Liver (tissue), 9 donors: ENCODE measurements around the gene HIPK3. TPM values are rescaled to one million over a fixed set of nuclear protein-coding genes. Genes with fewer than 3 reads are reported as not detected.

Source experiments
- DNase-seq: peaks from one replicate; pipeline ENCODE4 v3.0.0-alpha.2; 2017; ENCODE audit warnings: low spot score
- H3K27ac ChIP-seq, 2 donors: one replicate each; pipeline ENCODE4 v1.7.0; 2013; ENCODE audit warnings: inconsistent platforms in 2 of 2, low read length in 2 of 2, control low read depth in 1 of 2, low read depth in 1 of 2, mild to moderate bottlenecking in 1 of 2
- H3K27me3 ChIP-seq, 4 donors: one replicate each; pipeline versions ENCODE4 v1.6.1 to v1.7.0; 2013; ENCODE audit warnings: low read length in 3 of 4, inconsistent platforms in 1 of 4, mild to moderate bottlenecking in 1 of 4, moderate library complexity in 1 of 4; ENCODE audit not compliant: control insufficient read depth in 4 of 4, insufficient read depth in 4 of 4
- H3K36me3 ChIP-seq, 4 donors: one replicate each; pipeline versions ENCODE4 v1.6.1 to v1.7.0; 2013; ENCODE audit warnings: low read length in 3 of 4, mild to moderate bottlenecking in 3 of 4, low read depth in 1 of 4, moderate library complexity in 1 of 4; ENCODE audit not compliant: control insufficient read depth in 4 of 4, insufficient read depth in 3 of 4
- H3K4me1 ChIP-seq, 4 donors: one replicate each; pipeline versions ENCODE4 v1.6.1 to v1.7.0; 2013; ENCODE audit warnings: low read length in 3 of 4, mild to moderate bottlenecking in 3 of 4, moderate library complexity in 1 of 4; ENCODE audit not compliant: control insufficient read depth in 4 of 4, insufficient read depth in 4 of 4
- H3K4me3 ChIP-seq, 3 donors: one replicate each; pipeline versions ENCODE4 v1.6.1 to v1.7.0; 2013; ENCODE audit warnings: low read length in 3 of 3, control low read depth in 1 of 3, low read depth in 1 of 3, mild to moderate bottlenecking in 1 of 3
- H3K9ac ChIP-seq, 2 donors: one replicate each; pipeline ENCODE4 v1.7.0; 2013; ENCODE audit warnings: low read length in 2 of 2, mild to moderate bottlenecking in 2 of 2, moderate library complexity in 2 of 2, control low read depth in 1 of 2, low read depth in 1 of 2
- H3K9me3 ChIP-seq, 4 donors: one replicate each; pipeline versions ENCODE4 v1.6.1 to v1.7.0; 2013; ENCODE audit warnings: low read length in 3 of 4; ENCODE audit not compliant: control insufficient read depth in 4 of 4
- EGR1 ChIP-seq, 2 donors: IDR thresholded peaks; 2 replicates each; pipeline ENCODE4 v1.6.1; 2016 to 2018; ENCODE audit warnings: antibody characterized with exemption in 2 of 2, low read depth in 2 of 2
- FOXA1 ChIP-seq: IDR thresholded peaks from 2 replicates; pipeline ENCODE4 v1.6.1; 2016; ENCODE audit warnings: antibody characterized with exemption
- FOXA2 ChIP-seq: IDR thresholded peaks from 2 replicates; pipeline ENCODE4 v1.6.1; 2016; ENCODE audit warnings: antibody characterized with exemption
- GABPA ChIP-seq, 2 donors: IDR thresholded peaks in 1 of 2; conservative IDR thresholded peaks in 1 of 2; 2 replicates each; pipeline ENCODE4 v1.6.1; 2016; ENCODE audit warnings: antibody characterized with exemption in 2 of 2, mild to moderate bottlenecking in 1 of 2, moderate library complexity in 1 of 2
- HNF4A ChIP-seq, 2 donors: conservative IDR thresholded peaks; 2 replicates each; pipeline ENCODE4 v1.6.1; 2016; ENCODE audit warnings: antibody characterized with exemption in 2 of 2, mild to moderate bottlenecking in 2 of 2
- HNF4G ChIP-seq: IDR thresholded peaks from 2 replicates; pipeline ENCODE4 v1.6.1; 2016; ENCODE audit warnings: antibody characterized with exemption
- JUND ChIP-seq, 2 donors: IDR thresholded peaks; 2 replicates each; pipeline ENCODE4 v1.6.1; 2016; ENCODE audit warnings: antibody characterized with exemption in 2 of 2
- NR2F2 ChIP-seq: IDR thresholded peaks from 2 replicates; pipeline ENCODE4 v1.6.1; 2016; ENCODE audit warnings: antibody characterized with exemption
- RXRA ChIP-seq, 2 donors: IDR thresholded peaks; 2 replicates each; pipeline ENCODE4 v1.6.1; 2017 to 2018; ENCODE audit warnings: antibody characterized with exemption in 2 of 2, mild to moderate bottlenecking in 1 of 2
- SP1 ChIP-seq: IDR thresholded peaks from 2 replicates; pipeline ENCODE4 v1.6.1; 2018; ENCODE audit warnings: antibody characterized with exemption, mild to moderate bottlenecking
- TAF1 ChIP-seq: conservative IDR thresholded peaks from 2 replicates; pipeline ENCODE4 v1.6.1; 2016; ENCODE audit warnings: antibody characterized with exemption, mild to moderate bottlenecking
- WGBS: extraction: QIAGEN DNeasy Blood & Tissue Kit; methylation state at CpG from one replicate; pipeline ENCODE4 v1.1.7; 2013; 5-methylcytosine and 5-hydroxymethylcytosine counted together
- polyA plus RNA-seq, 2 donors: library from polyadenylated mRNA; stranded (reverse) in 1 of 2; unstranded in 1 of 2; fragments of 200-250 nt in 1 of 2; fragments of >200 nt in 1 of 2; fragmentation: Nextera tagmentation in 1 of 2; extraction: Ambion mirVana in 1 of 2; gene quantifications; one replicate each; pipeline versions ENCODE4 v1.2.1 to v1.2.3, GENCODE V29; 2013 to 2015
- total RNA-seq, 2 donors: library from RNA; depleted of rRNA; stranded (reverse); fragments of >200 nt; gene quantifications; one replicate each; pipeline ENCODE4 v1.2.3, GENCODE V29; 2014
- TF ChIP-seq, protein P1 (sequence below): IDR thresholded peaks from 2 replicates; pipeline ENCODE4 v1.6.1; 2016; ENCODE audit warnings: antibody characterized with exemption, mild to moderate bottlenecking
- TF ChIP-seq, protein P2 (sequence below): fragments of 150-350 bp; IDR thresholded peaks from 2 replicates; pipeline ENCODE4 v1.5.1; 2017; ENCODE audit warnings: improper control_type of control experiment, low read depth, low read length; ENCODE audit not compliant: missing input control
- TF ChIP-seq, protein P3 (sequence below): IDR thresholded peaks from 2 replicates; pipeline ENCODE4 v1.6.1; 2016; ENCODE audit warnings: antibody characterized with exemption
- TF ChIP-seq, protein P4 (sequence below): IDR thresholded peaks from 2 replicates; pipeline ENCODE4 v1.6.1; 2016; ENCODE audit warnings: antibody characterized with exemption
- TF ChIP-seq, protein P5 (sequence below): IDR thresholded peaks from 2 replicates; pipeline ENCODE4 v1.6.1; 2016; ENCODE audit warnings: antibody characterized with exemption
- donor health status: healthy.
- donor health status: healthy.
- donor health status: healthy.
- donor health status: healthy.
- donor health status: healthy.

The HIPK3 gene
- total and polyA plus RNA-seq, 4 donors, result 12.0 to 67.5 (median 27.6) TPM

DNA sequence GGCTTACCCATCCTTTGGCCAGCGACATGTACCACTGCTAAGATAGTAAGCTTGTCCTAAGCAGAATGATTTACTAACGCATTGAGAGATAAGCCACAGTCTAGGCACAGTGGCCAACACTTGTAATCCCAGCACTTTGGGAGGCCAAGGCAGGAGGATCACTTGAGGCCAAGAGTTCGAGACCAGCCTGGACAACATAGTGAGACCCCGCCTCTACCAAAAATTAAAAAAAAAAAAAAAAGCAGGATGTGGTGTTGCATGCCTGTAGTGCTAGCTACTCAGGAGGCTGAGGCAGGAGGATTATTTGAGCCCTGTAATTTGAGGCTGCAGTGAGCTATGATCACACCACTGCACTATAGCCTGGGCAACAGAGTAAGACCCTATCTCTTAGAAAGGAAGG lies 93.1 kb downstream of the HIPK3 start:
- Histone ChIP-seq H3K27ac (no peak overlapping the region), H3K4me1 (no peaks in the 10 kb centered on the region), H3K36me3 (peaks cover 13 to 64% (median 56%) of the 10 kb centered on the region in 4 donors), H3K9me3 (no peaks in the 10 kb centered on the region), H3K9ac (no peak overlapping the region), H3K27me3 (no peaks in the 10 kb centered on the region), H3K4me3 (no peak overlapping the region)
- TF ChIP-seq, protein P1, sequence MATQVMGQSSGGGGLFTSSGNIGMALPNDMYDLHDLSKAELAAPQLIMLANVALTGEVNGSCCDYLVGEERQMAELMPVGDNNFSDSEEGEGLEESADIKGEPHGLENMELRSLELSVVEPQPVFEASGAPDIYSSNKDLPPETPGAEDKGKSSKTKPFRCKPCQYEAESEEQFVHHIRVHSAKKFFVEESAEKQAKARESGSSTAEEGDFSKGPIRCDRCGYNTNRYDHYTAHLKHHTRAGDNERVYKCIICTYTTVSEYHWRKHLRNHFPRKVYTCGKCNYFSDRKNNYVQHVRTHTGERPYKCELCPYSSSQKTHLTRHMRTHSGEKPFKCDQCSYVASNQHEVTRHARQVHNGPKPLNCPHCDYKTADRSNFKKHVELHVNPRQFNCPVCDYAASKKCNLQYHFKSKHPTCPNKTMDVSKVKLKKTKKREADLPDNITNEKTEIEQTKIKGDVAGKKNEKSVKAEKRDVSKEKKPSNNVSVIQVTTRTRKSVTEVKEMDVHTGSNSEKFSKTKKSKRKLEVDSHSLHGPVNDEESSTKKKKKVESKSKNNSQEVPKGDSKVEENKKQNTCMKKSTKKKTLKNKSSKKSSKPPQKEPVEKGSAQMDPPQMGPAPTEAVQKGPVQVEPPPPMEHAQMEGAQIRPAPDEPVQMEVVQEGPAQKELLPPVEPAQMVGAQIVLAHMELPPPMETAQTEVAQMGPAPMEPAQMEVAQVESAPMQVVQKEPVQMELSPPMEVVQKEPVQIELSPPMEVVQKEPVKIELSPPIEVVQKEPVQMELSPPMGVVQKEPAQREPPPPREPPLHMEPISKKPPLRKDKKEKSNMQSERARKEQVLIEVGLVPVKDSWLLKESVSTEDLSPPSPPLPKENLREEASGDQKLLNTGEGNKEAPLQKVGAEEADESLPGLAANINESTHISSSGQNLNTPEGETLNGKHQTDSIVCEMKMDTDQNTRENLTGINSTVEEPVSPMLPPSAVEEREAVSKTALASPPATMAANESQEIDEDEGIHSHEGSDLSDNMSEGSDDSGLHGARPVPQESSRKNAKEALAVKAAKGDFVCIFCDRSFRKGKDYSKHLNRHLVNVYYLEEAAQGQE, result no peak
- TF ChIP-seq EGR1 (IDR thresholded peaks at IDR 0.05; ENCODE audit: low read depth in 2 of 2) (no peak), GABPA (IDR thresholded peaks at IDR 0.05 in 1 of 2, conservative IDR thresholded peaks at IDR 0.05 in 1 of 2) (no peak), FOXA1 (no peak), FOXA2 (no peak), HNF4G (no peak), JUND (IDR thresholded peaks at IDR 0.05) (no peak), NR2F2 (no peak), TAF1 (no peak)
- TF ChIP-seq, protein P2, sequence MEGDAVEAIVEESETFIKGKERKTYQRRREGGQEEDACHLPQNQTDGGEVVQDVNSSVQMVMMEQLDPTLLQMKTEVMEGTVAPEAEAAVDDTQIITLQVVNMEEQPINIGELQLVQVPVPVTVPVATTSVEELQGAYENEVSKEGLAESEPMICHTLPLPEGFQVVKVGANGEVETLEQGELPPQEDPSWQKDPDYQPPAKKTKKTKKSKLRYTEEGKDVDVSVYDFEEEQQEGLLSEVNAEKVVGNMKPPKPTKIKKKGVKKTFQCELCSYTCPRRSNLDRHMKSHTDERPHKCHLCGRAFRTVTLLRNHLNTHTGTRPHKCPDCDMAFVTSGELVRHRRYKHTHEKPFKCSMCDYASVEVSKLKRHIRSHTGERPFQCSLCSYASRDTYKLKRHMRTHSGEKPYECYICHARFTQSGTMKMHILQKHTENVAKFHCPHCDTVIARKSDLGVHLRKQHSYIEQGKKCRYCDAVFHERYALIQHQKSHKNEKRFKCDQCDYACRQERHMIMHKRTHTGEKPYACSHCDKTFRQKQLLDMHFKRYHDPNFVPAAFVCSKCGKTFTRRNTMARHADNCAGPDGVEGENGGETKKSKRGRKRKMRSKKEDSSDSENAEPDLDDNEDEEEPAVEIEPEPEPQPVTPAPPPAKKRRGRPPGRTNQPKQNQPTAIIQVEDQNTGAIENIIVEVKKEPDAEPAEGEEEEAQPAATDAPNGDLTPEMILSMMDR, result no peak
- no peak for DNase-seq
- 98% methylated on average over 4 of the region's 4 CpGs for WGBS

DNA sequence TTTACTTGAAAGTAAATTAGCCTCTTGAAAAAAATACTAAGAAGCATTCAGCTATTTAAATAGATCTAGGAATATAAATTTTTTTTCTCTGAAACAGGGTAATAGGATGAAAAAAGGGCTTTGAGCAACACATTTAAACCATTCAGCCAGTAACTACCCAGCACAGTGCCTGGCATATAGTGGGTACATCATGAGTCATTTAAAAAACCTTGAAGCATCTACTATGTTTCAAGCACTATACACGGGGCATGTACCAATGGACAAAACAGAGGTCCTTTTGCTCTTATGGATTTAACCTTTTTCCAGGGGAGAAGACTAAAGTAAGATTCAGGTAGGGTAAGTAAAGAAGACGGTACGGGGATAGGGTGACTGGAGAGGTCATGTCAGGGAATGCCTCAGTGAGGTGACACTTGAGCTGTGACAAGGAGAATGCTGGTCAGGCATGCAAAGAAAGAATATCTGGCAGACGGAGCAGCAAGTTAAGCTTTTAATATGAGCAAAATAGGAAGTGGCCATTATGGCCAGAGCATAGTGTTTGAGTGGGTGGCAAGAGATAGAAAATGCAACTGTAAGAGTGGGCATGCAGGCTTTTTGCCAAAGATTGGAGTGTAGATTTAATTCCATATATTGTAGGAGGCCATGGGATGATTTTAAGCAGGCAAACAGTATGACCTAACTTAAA lies 101.1 kb downstream of the HIPK3 start:
- no peaks in the 10 kb centered on the region for H3K27me3 ChIP-seq
- no peak for DNase-seq
- no peaks in the 10 kb centered on the region for H3K4me1 ChIP-seq
- H3K4me3 ChIP-seq, result no peak overlapping the region
- H3K9me3 ChIP-seq, result no peaks in the 10 kb centered on the region
- 78% methylated on average over 4 of the region's 4 CpGs for WGBS
- no peak overlapping the region for H3K27ac ChIP-seq
- H3K9ac ChIP-seq, result no peak overlapping the region
- peaks cover under 1 to 13% (median 12%) of the 10 kb centered on the region in 4 donors for H3K36me3 ChIP-seq
- TF ChIP-seq, protein P3, sequence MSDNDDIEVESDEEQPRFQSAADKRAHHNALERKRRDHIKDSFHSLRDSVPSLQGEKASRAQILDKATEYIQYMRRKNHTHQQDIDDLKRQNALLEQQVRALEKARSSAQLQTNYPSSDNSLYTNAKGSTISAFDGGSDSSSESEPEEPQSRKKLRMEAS, result no peak
- TF ChIP-seq, protein P4, sequence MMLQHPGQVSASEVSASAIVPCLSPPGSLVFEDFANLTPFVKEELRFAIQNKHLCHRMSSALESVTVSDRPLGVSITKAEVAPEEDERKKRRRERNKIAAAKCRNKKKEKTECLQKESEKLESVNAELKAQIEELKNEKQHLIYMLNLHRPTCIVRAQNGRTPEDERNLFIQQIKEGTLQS, result no peak
- no peak for TF ChIP-seq FOXA1
- TF ChIP-seq HNF4A (conservative IDR thresholded peaks at IDR 0.05), result no peak
- TF ChIP-seq FOXA2, result no peak
- TF ChIP-seq, protein P1, result no peak
- no peak for TF ChIP-seq TAF1
- no peak for TF ChIP-seq NR2F2
- no peak for TF ChIP-seq JUND (IDR thresholded peaks at IDR 0.05)
- TF ChIP-seq HNF4G, result no peak
- TF ChIP-seq, protein P2, result no peak
- TF ChIP-seq GABPA (IDR thresholded peaks at IDR 0.05 in 1 of 2, conservative IDR thresholded peaks at IDR 0.05 in 1 of 2), result no peak
- no peak for TF ChIP-seq EGR1 (IDR thresholded peaks at IDR 0.05; ENCODE audit: low read depth in 2 of 2)
- no peak for TF ChIP-seq SP1
- TF ChIP-seq, protein P5, sequence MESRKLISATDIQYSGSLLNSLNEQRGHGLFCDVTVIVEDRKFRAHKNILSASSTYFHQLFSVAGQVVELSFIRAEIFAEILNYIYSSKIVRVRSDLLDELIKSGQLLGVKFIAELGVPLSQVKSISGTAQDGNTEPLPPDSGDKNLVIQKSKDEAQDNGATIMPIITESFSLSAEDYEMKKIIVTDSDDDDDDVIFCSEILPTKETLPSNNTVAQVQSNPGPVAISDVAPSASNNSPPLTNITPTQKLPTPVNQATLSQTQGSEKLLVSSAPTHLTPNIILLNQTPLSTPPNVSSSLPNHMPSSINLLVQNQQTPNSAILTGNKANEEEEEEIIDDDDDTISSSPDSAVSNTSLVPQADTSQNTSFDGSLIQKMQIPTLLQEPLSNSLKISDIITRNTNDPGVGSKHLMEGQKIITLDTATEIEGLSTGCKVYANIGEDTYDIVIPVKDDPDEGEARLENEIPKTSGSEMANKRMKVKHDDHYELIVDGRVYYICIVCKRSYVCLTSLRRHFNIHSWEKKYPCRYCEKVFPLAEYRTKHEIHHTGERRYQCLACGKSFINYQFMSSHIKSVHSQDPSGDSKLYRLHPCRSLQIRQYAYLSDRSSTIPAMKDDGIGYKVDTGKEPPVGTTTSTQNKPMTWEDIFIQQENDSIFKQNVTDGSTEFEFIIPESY, result no peak
- no peak for TF ChIP-seq RXRA (IDR thresholded peaks at IDR 0.05)
